ENCODE results near the gene PPARGC1A. TPM values are rescaled to one million over a fixed set of nuclear protein-coding genes. Genes with fewer than 3 reads are reported as not detected.

Gene PPARGC1A
- total and polyA plus RNA-seq, 3 experiments from 2014 or later: not detected

GRCh38 chr4:23779839-23780238, 110.0 kb downstream of the PPARGC1A start:
- CTCF ChIA-PET: no interaction called here
- H3K27ac ChIP-seq (ENCODE audit: low read depth, low read length): no peak overlapping the region
- no peaks in the 10 kb centered on the region for H3K36me3 ChIP-seq (ENCODE audit: insufficient read depth, low read length)
- Mint-ChIP-seq H3K36me3 (no peaks in the 10 kb centered on the region), H3K27me3 (no peaks in the 10 kb centered on the region), H3K4me3 (no peak overlapping the region), H3K4me1 (no peaks in the 10 kb centered on the region), H3K27ac (no peak overlapping the region), H3K9me3 (peaks cover 4 to 20% (median 15%) of the 10 kb centered on the region in 5 donors)
- H3K27me3 ChIP-seq (ENCODE audit: insufficient read depth, low read length, poor library complexity, severe bottlenecking): no peaks in the 10 kb centered on the region
- no peak for DNase-seq
- POLR2A ChIA-PET: no interaction called here
- no peak overlapping the region for H3K4me3 ChIP-seq (ENCODE audit: low read length)
- H3K9me3 ChIP-seq (ENCODE audit: low read length): no peaks in the 10 kb centered on the region
- H3K4me1 ChIP-seq (ENCODE audit: insufficient read depth, low read length): no peaks in the 10 kb centered on the region

GRCh38 chr4:23779422-23779821, 110.4 kb downstream of the PPARGC1A start:
- Histone ChIP-seq H3K27ac (ENCODE audit: low read depth, low read length) (no peak overlapping the region), H3K4me1 (ENCODE audit: insufficient read depth, low read length) (no peaks in the 10 kb centered on the region), H3K4me3 (ENCODE audit: low read length) (no peak overlapping the region), H3K9me3 (ENCODE audit: low read length) (no peaks in the 10 kb centered on the region), H3K36me3 (ENCODE audit: insufficient read depth, low read length) (no peaks in the 10 kb centered on the region), H3K27me3 (ENCODE audit: insufficient read depth, low read length, poor library complexity, severe bottlenecking) (no peaks in the 10 kb centered on the region)
- Mint-ChIP-seq H3K36me3 (no peaks in the 10 kb centered on the region), H3K4me3 (no peak overlapping the region), H3K4me1 (no peaks in the 10 kb centered on the region), H3K27ac (no peak overlapping the region), H3K27me3 (no peaks in the 10 kb centered on the region), H3K9me3 (peaks cover 4 to 20% (median 15%) of the 10 kb centered on the region in 5 donors)
- CTCF ChIA-PET: no interaction called here
- POLR2A ChIA-PET: no interaction called here
- no peak for DNase-seq

- H3K36me3 ChIP-seq (ENCODE audit: insufficient read depth, low read length): no peaks in the 10 kb centered on the region
- H3K27ac Mint-ChIP-seq: no peak overlapping the region
- H3K4me1 Mint-ChIP-seq: no peaks in the 10 kb centered on the region
- no peak overlapping the region for H3K27ac ChIP-seq (ENCODE audit: low read depth, low read length)
- H3K9me3 ChIP-seq (ENCODE audit: low read length): no peaks in the 10 kb centered on the region
- POLR2A ChIA-PET: no interaction called here
- H3K4me1 ChIP-seq (ENCODE audit: insufficient read depth, low read length): no peaks in the 10 kb centered on the region
- CTCF ChIA-PET: no interaction called here
- H3K9me3 Mint-ChIP-seq: peaks cover 4 to 15% (median 10%) of the 10 kb centered on the region in 5 donors
- no peak for DNase-seq
- peaks cover 0 to 2% of the 10 kb centered on the region in 2 donors for H3K27me3 Mint-ChIP-seq
- H3K4me3 Mint-ChIP-seq: no peak overlapping the region
- no peaks in the 10 kb centered on the region for H3K27me3 ChIP-seq (ENCODE audit: insufficient read depth, low read length, poor library complexity, severe bottlenecking)
- H3K36me3 Mint-ChIP-seq: no peaks in the 10 kb centered on the region
- H3K4me3 ChIP-seq (ENCODE audit: low read length): no peak overlapping the region
Observed at GRCh38 chr4:23775694-23776093, 114.2 kb downstream of the PPARGC1A start.

- no peaks in the 10 kb centered on the region for H3K4me1 ChIP-seq (ENCODE audit: insufficient read depth, low read length)
- Mint-ChIP-seq H3K4me1 (no peaks in the 10 kb centered on the region), H3K36me3 (no peaks in the 10 kb centered on the region), H3K27me3 (peaks cover 0 to 2% of the 10 kb centered on the region in 2 donors), H3K9me3 (peaks cover 4 to 13% (median 10%) of the 10 kb centered on the region in 5 donors), H3K27ac (no peak overlapping the region), H3K4me3 (no peak overlapping the region)
- no peak overlapping the region for H3K27ac ChIP-seq (ENCODE audit: low read depth, low read length)
- DNase-seq: no peak
- H3K9me3 ChIP-seq (ENCODE audit: low read length): no peaks in the 10 kb centered on the region
- no peaks in the 10 kb centered on the region for H3K36me3 ChIP-seq (ENCODE audit: insufficient read depth, low read length)
- H3K4me3 ChIP-seq (ENCODE audit: low read length): no peak overlapping the region
- CTCF ChIA-PET: no interaction called here
- no peaks in the 10 kb centered on the region for H3K27me3 ChIP-seq (ENCODE audit: insufficient read depth, low read length, poor library complexity, severe bottlenecking)
- POLR2A ChIA-PET: no interaction called here
Observed at GRCh38 chr4:23774909-23775308, 114.9 kb downstream of the PPARGC1A start.

- Histone ChIP-seq H3K36me3 (ENCODE audit: insufficient read depth, low read length) (no peaks in the 10 kb centered on the region), H3K4me3 (ENCODE audit: low read length) (no peak overlapping the region), H3K9me3 (ENCODE audit: low read length) (no peaks in the 10 kb centered on the region), H3K4me1 (ENCODE audit: insufficient read depth, low read length) (no peaks in the 10 kb centered on the region), H3K27ac (ENCODE audit: low read depth, low read length) (no peak overlapping the region), H3K27me3 (ENCODE audit: insufficient read depth, low read length, poor library complexity, severe bottlenecking) (no peaks in the 10 kb centered on the region)
- Mint-ChIP-seq H3K4me3 (no peak overlapping the region), H3K36me3 (no peaks in the 10 kb centered on the region), H3K9me3 (peaks cover 4 to 15% (median 9%) of the 10 kb centered on the region in 5 donors), H3K27ac (no peak overlapping the region), H3K27me3 (peaks cover 0 to 2% of the 10 kb centered on the region in 2 donors), H3K4me1 (no peaks in the 10 kb centered on the region)
- DNase-seq: no peak
- POLR2A ChIA-PET: no interaction called here
- CTCF ChIA-PET: no interaction called here
Observed at GRCh38 chr4:23773884-23774636, 115.8 kb downstream of the PPARGC1A start.

GRCh38 chr4:23770011-23770410, 119.8 kb downstream of the PPARGC1A start:
- ChIA-PET CTCF (no interaction called here), POLR2A (no interaction called here)
- Mint-ChIP-seq H3K9me3 (peaks cover 2 to 13% (median 6%) of the 10 kb centered on the region in 5 donors), H3K4me1 (no peaks in the 10 kb centered on the region), H3K4me3 (no peak overlapping the region), H3K27ac (no peak overlapping the region), H3K36me3 (no peaks in the 10 kb centered on the region), H3K27me3 (peaks cover 0 to 2% of the 10 kb centered on the region in 2 donors)
- H3K27me3 ChIP-seq (ENCODE audit: insufficient read depth, low read length, poor library complexity, severe bottlenecking): no peaks in the 10 kb centered on the region
- H3K4me1 ChIP-seq (ENCODE audit: insufficient read depth, low read length): no peaks in the 10 kb centered on the region
- H3K9me3 ChIP-seq (ENCODE audit: low read length): no peaks in the 10 kb centered on the region
- H3K4me3 ChIP-seq (ENCODE audit: low read length): no peak overlapping the region
- H3K36me3 ChIP-seq (ENCODE audit: insufficient read depth, low read length): no peaks in the 10 kb centered on the region
- H3K27ac ChIP-seq (ENCODE audit: low read depth, low read length): no peak overlapping the region
- DNase-seq: no peak

GRCh38 chr4:23769406-23769805, 120.4 kb downstream of the PPARGC1A start:
- ChIA-PET POLR2A (no interaction called here), CTCF (no interaction called here)
- H3K36me3 Mint-ChIP-seq: no peaks in the 10 kb centered on the region

GRCh38 chr4:23768541-23768940, 121.3 kb downstream of the PPARGC1A start:
- H3K27ac Mint-ChIP-seq: no peak overlapping the region
- peaks cover 0 to 13% (median 6%) of the 10 kb centered on the region in 5 donors for H3K9me3 Mint-ChIP-seq
- H3K27me3 ChIP-seq (ENCODE audit: insufficient read depth, low read length, poor library complexity, severe bottlenecking): no peaks in the 10 kb centered on the region
- no peak overlapping the region for H3K27ac ChIP-seq (ENCODE audit: low read depth, low read length)
- no peaks in the 10 kb centered on the region for H3K27me3 Mint-ChIP-seq
- no peaks in the 10 kb centered on the region for H3K9me3 ChIP-seq (ENCODE audit: low read length)
- CTCF ChIA-PET: no interaction called here
- no peaks in the 10 kb centered on the region for H3K4me1 Mint-ChIP-seq
- H3K4me3 Mint-ChIP-seq: no peak overlapping the region
- H3K4me3 ChIP-seq (ENCODE audit: low read length): no peak overlapping the region
- DNase-seq: no peak
- no peaks in the 10 kb centered on the region for H3K36me3 ChIP-seq (ENCODE audit: insufficient read depth, low read length)
- H3K4me1 ChIP-seq (ENCODE audit: insufficient read depth, low read length): no peaks in the 10 kb centered on the region
- no peaks in the 10 kb centered on the region for H3K36me3 Mint-ChIP-seq
- POLR2A ChIA-PET: no interaction called here

More at GRCh38 chr4:23769406-23769805, 120.4 kb downstream of the PPARGC1A start:
- Mint-ChIP-seq H3K27ac (no peak overlapping the region), H3K4me3 (no peak overlapping the region), H3K27me3 (peaks cover 0 to 2% of the 10 kb centered on the region in 2 donors), H3K9me3 (peaks cover 2 to 13% (median 6%) of the 10 kb centered on the region in 5 donors), H3K4me1 (no peaks in the 10 kb centered on the region)
- Histone ChIP-seq H3K4me3 (ENCODE audit: low read length) (no peak overlapping the region), H3K27me3 (ENCODE audit: insufficient read depth, low read length, poor library complexity, severe bottlenecking) (no peaks in the 10 kb centered on the region), H3K36me3 (ENCODE audit: insufficient read depth, low read length) (no peaks in the 10 kb centered on the region), H3K27ac (ENCODE audit: low read depth, low read length) (no peak overlapping the region), H3K9me3 (ENCODE audit: low read length) (no peaks in the 10 kb centered on the region), H3K4me1 (ENCODE audit: insufficient read depth, low read length) (no peaks in the 10 kb centered on the region)
- DNase-seq: no peak

Measured in CD8-positive, alpha-beta memory T cell (primary cell).